Spinal cord (tissue), 10 donors: Measurements from ENCODE around the gene GIPC1. TPM values are rescaled to one million over a fixed set of nuclear protein-coding genes. Genes with fewer than 3 reads are reported as not detected.

Experiments
- DNase-seq, 6 donors: peaks; one replicate each; pipeline versions ENCODE4 v3.0.0 to v3.0.0-alpha.2; 2013 to 2015; ENCODE audit warnings: low spot score in 6 of 6, low read depth in 4 of 6
- H3K27ac ChIP-seq: one replicate; pipeline ENCODE4 v1.5.1; 2013; ENCODE audit warnings: low read depth, low read length, control low read depth
- H3K27me3 ChIP-seq: one replicate; pipeline ENCODE4 v1.6.1; 2013; ENCODE audit warnings: low read length; ENCODE audit not compliant: control insufficient read depth, insufficient read depth
- H3K36me3 ChIP-seq: one replicate; pipeline ENCODE4 v1.6.1; 2013; ENCODE audit warnings: low read length; ENCODE audit not compliant: control insufficient read depth, insufficient read depth
- H3K4me1 ChIP-seq: one replicate; pipeline ENCODE4 v1.6.1; 2013; ENCODE audit warnings: low read length; ENCODE audit not compliant: control insufficient read depth, insufficient read depth
- H3K4me3 ChIP-seq: one replicate; pipeline ENCODE4 v1.5.1; 2013; ENCODE audit warnings: low read depth, low read length, control low read depth
- H3K9me3 ChIP-seq: one replicate; pipeline ENCODE4 v1.6.1; 2013; ENCODE audit warnings: low read length; ENCODE audit not compliant: control insufficient read depth, insufficient read depth
- WGBS: methylation state at CpG from one replicate; pipeline ENCODE4 v1.1.5; 2013; ENCODE audit warnings: missing lambda C conversion rate; ENCODE audit not compliant: insufficient coverage; 5-methylcytosine and 5-hydroxymethylcytosine counted together
- polyA plus RNA-seq, 2 donors: library from polyadenylated mRNA; unstranded; fragments of 120-200 nt; gene quantifications; one replicate each; pipeline ENCODE4 v1.2.1, GENCODE V29; 2013; ENCODE audit not compliant: insufficient read length in 2 of 2
- total RNA-seq, 2 donors: library from RNA; depleted of rRNA in 1 of 2; stranded (reverse); fragments of 120-200 nt in 1 of 2; fragments of >200 nt in 1 of 2; gene quantifications; one replicate each; pipeline versions ENCODE4 v1.2.3 to v1.2.4, GENCODE V29; 2013 to 2014
- donor health status: healthy.

The GIPC1 gene
- total and polyA plus RNA-seq, 4 donors, result 58.3 to 137 (median 114) TPM

DNA sequence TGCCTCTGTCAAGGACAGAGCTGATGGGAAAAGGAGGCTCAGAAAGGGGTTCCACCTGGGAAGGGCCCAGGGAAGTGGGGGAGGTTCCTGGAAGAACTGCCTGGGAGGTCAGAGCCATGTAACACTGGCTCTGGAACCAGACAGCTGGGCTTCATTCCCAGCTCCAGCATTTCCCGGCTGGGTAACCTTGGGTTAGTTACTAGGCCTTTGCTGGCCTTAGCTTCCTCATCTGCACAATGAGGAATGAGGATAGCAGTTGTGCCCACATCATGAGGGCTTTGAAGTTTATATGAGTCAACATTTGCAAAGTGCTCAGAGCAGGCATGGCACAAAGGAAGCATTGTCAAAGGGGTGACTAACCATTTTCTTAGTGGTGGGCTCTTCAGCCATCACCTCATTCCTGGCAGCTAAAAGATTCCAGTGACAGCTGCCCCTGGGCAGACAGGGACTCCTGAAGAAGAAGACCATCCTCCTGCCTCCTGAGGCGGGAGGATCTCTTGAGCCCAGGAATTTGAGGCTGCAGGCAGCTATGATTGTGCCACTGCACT lies 24.0 kb upstream of the GIPC1 start:
- H3K27me3 ChIP-seq, result no peaks in the 10 kb centered on the region
- H3K27ac ChIP-seq, result no peak overlapping the region
- peaks cover 19% of the 10 kb centered on the region for H3K36me3 ChIP-seq
- no peak overlapping the region for H3K4me3 ChIP-seq
- no peaks in the 10 kb centered on the region for H3K9me3 ChIP-seq
- peaks cover 32% of the 10 kb centered on the region for H3K4me1 ChIP-seq
- 67% methylated on average over 1 of the region's 2 CpGs for whole genome bisulfite sequencing
- no peak for DNase-seq

DNA sequence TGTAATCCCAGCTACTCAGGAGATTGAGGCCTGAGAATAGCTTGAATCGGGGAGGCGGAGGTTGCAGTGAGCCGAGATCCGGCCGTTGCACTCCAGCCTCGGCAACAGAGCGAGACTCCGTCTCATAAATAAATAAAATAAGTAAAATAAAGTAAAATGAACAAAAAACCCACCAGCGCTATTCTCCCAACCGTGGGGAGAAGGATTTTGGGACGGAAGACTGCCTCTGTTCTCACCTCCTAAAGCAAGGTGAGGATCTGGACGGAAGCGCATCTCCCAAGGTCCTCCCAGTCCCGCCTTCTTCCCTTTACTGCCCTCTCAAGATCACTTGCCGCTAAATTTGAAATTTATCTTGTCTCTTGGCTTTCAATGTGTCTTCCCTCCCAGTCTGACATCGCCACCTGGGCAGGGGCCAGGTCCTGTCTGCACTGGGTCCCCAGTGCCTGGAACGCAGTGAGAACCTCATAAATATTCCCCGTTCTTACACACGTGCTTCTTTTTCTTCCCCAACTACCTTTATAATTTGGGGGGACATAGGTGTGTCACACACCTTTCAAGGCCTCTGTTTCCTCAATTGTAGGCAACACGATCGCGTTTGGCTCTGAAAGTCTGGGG lies 23.4 kb upstream of the GIPC1 start:
- H3K27ac ChIP-seq, result no peak overlapping the region
- H3K4me1 ChIP-seq, result peaks cover 33% of the 10 kb centered on the region
- H3K27me3 ChIP-seq, result no peaks in the 10 kb centered on the region
- 100% methylated on average over 5 of the region's 22 CpGs for WGBS
- DNase-seq, result no peak
- H3K9me3 ChIP-seq, result no peaks in the 10 kb centered on the region
- H3K4me3 ChIP-seq, result no peak overlapping the region
- H3K36me3 ChIP-seq, result peaks cover 24% of the 10 kb centered on the region

DNA sequence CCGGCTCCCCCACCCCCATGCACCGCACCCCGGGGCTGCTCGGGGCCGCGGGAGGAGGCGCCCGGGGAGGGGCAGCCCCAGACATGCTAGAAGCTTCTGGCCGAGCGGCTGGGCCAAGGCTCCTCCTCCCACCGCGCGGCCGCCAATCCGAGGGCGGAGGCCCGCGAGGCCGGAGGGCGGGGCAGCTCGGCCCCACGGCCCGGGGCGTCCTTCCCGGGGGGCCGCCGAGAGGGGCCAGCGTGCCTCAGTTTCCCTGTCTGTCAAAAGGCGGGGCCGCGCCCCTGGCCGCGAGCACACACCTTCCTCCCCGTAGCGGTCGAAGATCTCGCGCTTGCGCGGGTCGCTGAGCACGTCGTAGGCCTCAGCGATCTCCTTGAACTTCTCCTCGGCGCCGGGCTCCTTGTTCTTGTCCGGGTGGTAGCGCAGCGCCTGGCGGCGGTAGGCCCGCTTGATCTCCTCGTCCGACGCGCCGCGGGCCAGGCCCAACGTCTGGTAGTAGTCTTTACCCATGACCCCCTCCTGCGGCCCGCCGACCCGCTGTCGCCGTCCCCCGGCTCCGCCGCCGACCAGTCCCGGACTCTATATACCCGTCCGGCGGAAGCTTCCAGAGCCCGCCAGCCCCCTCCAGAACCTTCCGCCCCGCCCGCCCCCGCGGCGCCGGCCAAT lies 22.0 kb upstream of the GIPC1 start, which contains the start of gene DNAJB1:
Gene DNAJB1, minus strand, starts transcription at position 558 of the 666 bp plus-strand sequence. Its CDS starts 48 bp downstream, at position 510.
- DNase-seq, result peak in 2 of 6 donors; percentile 79 to 88
- WGBS, result 0% methylated on average over 76 of the region's 82 CpGs

DNA sequence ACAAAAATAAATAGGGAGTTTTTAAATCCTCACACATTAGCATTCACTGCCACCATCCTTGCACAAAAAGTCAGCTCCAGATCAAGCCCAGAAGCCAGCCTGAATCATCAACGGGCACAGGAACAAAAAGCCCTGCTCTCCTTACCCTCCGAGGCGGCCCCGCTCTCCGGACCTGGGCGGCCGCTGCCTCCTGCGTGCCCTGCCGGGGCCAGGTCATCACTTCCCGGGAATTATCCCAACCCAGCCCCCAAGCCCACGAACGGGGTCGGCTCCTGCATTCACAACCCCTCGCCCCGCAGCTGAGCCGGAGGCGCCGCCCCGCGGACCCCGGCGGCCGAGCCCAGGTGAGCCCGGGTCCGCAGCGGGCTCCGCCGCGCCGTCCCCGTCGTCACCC lies 21.5 kb upstream of the GIPC1 start:
- Histone ChIP-seq H3K9me3 (no peaks in the 10 kb centered on the region), H3K36me3 (peaks cover 33% of the 10 kb centered on the region), H3K27me3 (no peaks in the 10 kb centered on the region), H3K4me3 (peak overlapping the region; percentile 94), H3K4me1 (peaks cover 36% of the 10 kb centered on the region), H3K27ac (peak overlapping the region; percentile 86)
- DNase-seq, result no peak
- WGBS, result under 1% methylated on average over 32 of the region's 32 CpGs

More for the DNA sequence above, 22.0 kb upstream of the GIPC1 start, which contains the start of gene DNAJB1:
- H3K4me3 ChIP-seq, result peak within 1 kb of the TSS; percentile 94
- H3K4me1 ChIP-seq, result peaks cover 36% of the 10 kb centered on the region
- no peaks in the 10 kb centered on the region for H3K9me3 ChIP-seq
- H3K27me3 ChIP-seq, result no peaks in the 10 kb centered on the region
- peaks cover 33% of the 10 kb centered on the region for H3K36me3 ChIP-seq
- peak within 1 kb of the TSS; percentile 99 for H3K27ac ChIP-seq

DNA sequence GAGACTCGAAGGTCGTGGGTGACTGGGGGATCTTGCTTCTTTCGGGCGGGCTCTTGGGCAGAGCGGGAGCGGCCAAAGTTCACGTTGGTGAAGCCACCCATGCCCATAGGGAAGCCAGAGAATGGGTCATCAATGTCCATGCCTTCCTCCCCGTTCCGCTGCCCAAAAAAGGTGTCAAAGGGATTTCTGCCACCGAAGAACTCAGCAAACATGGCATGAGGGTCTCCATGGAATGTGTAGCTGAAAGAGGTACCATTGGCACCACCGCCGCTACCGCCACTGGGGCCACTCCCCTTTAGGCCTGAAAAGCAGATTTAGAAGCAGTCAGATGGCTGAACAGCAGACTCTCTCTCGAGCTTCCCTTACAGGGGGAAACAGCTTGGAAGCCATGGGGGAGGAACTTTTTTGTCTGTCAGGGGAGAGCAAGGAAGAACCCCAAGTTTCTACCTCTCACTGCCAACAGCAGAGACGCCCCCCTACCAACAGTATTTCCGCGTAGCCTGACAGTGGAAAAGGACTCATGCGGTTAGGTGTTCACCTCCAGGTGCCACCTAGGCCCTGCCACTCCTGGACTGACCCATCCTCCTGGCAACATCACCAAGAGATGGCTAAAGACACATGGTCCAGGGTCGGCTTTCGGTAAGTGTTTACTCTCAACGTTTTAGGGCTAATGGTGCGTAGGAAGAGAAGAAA lies 21.0 kb upstream of the GIPC1 start:
- Histone ChIP-seq H3K9me3 (no peaks in the 10 kb centered on the region), H3K27me3 (no peaks in the 10 kb centered on the region), H3K36me3 (peaks cover 33% of the 10 kb centered on the region), H3K27ac (peak overlapping the region; percentile 86), H3K4me1 (peaks cover 36% of the 10 kb centered on the region), H3K4me3 (peak overlapping the region; percentile 94)
- 47% methylated on average over 8 of the region's 22 CpGs for WGBS
- no peak for DNase-seq

DNA sequence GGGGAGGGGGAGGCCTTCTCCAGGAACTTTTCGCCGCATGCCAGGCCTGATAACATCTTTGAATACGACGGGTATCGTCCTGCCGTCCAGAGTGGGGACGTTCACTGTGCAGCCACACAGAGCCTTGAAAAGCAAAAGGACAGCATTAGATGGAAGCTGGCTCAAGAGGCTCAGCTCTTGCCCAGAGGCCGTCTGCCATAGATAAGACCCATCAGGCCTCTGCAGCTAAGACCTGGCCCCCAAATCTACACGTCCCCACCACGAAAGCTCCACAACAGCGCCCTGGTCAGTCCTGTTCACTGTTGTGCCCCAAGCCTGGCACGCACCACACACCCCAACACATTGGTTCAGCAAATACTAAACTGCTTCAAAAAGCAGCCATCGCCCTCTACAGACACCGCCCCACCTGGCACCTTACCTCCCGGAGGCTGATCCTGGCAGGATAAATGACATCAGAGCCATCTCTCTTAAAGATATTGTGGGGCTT lies 20.2 kb upstream of the GIPC1 start:
- no peak overlapping the region for H3K27ac ChIP-seq
- H3K36me3 ChIP-seq, result peaks cover 33% of the 10 kb centered on the region
- 87% methylated on average over 12 of the region's 15 CpGs for WGBS
- H3K4me1 ChIP-seq, result peaks cover 36% of the 10 kb centered on the region
- DNase-seq, result no peak
- no peaks in the 10 kb centered on the region for H3K9me3 ChIP-seq
- peak overlapping the region; percentile 94 for H3K4me3 ChIP-seq
- no peaks in the 10 kb centered on the region for H3K27me3 ChIP-seq

DNA sequence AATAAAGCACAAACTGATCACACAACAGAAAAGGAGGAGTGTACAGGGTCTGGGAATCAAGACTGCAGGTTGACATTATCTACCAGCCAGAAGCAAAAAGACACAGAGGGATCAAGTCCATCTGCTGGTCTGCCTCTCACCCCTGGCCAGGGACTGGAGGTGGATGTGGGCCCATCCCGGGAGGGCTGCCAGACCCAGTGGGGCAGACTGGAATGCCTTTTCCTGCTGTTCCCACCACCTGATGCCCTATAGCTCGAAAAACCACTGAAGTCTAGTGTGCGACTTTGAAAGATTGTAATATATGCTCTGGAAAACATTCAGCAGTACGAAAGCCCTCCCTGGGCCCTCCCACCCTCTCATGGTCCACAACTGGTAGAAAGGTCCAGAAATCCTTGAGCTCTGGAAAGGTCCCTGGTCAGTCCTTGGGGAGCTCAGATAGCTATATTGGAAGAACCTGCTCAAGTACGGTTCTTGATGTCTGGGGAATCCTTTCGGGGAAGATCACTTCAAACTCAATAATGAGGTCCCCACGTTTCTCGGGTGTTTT lies 19.6 kb upstream of the GIPC1 start:
- no peak overlapping the region for H3K4me3 ChIP-seq
- 86% methylated on average over 3 of the region's 8 CpGs for WGBS
- no peaks in the 10 kb centered on the region for H3K9me3 ChIP-seq
- no peak overlapping the region for H3K27ac ChIP-seq
- DNase-seq, result no peak
- no peaks in the 10 kb centered on the region for H3K27me3 ChIP-seq
- H3K36me3 ChIP-seq, result peaks cover 33% of the 10 kb centered on the region
- H3K4me1 ChIP-seq, result peaks cover 36% of the 10 kb centered on the region

DNA sequence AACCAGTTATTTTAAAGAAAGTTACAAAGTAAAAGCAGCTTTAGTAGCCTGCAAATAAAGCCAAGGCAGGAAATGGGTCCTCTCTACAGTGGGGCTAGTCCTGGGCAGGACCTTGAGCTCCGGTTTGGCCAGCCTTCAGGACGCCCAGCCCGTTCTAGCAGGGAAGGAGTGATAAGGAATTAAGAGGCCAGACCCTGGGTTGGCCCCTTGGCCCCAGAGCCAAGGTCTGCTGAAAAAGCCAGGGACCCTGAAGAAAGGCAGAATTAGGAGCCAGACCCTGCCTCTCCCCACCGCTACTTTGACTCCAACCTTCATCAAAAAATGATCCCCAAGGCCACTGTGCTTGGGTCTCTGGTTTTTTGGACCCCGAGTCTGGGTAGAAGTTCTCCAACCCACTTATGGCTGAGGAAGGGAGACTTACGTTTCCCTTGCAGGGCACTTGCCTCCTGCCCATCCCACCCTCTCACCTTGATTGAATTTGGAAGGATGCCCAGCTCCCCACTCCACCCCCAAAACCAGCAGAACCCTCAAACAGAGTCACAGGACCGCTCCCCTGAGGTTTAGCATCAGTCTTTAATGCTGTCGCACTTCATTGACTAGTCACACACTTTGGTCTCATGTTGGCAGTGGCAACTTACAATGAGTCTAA lies 18.4 kb upstream of the GIPC1 start:
- WGBS, result 87% methylated on average over 6 of the region's 8 CpGs
- H3K4me3 ChIP-seq, result no peak overlapping the region
- no peak for DNase-seq
- peaks cover 33% of the 10 kb centered on the region for H3K36me3 ChIP-seq
- peaks cover 30% of the 10 kb centered on the region for H3K4me1 ChIP-seq
- no peaks in the 10 kb centered on the region for H3K9me3 ChIP-seq
- H3K27me3 ChIP-seq, result no peaks in the 10 kb centered on the region
- H3K27ac ChIP-seq, result no peak overlapping the region

DNA sequence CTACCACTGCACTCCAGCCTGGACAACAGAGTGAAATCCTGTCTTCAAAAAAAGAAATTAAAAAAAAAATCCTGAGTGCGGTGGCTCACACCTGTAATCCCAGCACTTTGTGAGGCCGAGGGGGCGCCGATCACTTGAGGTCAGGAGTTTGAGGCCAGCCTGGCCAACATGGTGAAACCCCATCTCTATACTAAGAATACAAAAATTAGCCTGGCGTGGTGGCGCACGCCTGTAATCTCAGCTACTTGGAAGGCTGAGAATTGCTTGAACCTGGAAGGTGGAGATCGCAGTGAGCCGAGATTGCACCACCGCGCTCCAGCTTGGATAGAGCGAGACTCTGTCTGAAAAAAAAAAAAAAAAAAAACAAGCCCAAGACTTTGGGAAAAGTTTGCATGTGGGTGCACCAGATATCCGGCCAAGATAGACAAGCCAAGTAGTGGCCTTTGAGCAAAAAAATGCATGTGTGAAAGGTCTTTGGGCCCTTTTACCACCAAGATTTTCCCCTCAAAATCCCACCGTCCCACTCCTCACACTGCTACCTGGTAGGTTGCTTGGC lies 16.6 kb upstream of the GIPC1 start:
- H3K27ac ChIP-seq, result no peak overlapping the region

More for the DNA sequence above, 16.6 kb upstream of the GIPC1 start:
- Histone ChIP-seq H3K36me3 (peaks cover 33% of the 10 kb centered on the region), H3K4me1 (peaks cover 22% of the 10 kb centered on the region), H3K4me3 (no peak overlapping the region), H3K9me3 (no peaks in the 10 kb centered on the region), H3K27me3 (no peaks in the 10 kb centered on the region)
- 88% methylated on average over 9 of the region's 14 CpGs for WGBS
- DNase-seq, result no peak
